ENCODE data around the gene SLIT3.

The SLIT3 gene

DNA sequence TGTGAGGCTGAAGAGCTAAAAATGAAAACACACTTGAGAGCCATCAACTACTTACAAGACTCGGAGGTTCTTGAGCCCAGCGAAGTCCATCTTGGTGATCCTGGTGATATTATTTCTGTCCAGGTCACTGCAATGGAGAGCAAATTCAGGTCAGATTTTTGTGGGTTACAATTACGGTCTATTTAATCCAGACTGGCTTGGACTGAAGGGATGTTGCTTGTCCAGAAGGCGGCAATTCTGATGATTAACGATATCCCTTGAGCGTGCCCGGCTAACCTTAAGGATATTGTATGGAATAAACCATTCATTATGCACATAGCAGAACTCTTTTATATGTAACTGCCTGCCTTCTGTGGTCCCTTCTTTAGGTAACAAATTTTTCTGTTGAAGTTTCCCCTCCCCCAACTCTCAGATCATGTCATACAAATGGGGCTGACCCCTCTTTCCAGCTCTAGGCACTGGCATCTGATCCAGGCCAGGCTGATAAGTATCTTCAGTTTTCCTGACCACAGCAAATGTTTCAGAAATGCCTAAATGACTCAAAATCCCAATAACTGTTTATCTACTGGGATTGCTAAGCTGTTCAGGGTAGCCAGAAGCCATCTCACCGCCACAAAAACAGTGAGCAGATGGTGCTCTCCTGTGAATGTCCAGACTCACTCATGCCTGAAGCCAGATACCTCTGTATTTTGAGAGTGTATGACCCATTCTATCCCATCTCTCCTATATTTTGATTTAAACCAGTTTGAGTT is 49.4 kb downstream of the SLIT3 start:
- Mint-ChIP-seq H3K4me3 (no peak overlapping the region), H3K4me1 (peaks cover 17% of the 10 kb centered on the region), H3K27ac (peak overlapping the region in 1 of 3 experiments; percentile 45), H3K9me3 (no peaks in the 10 kb centered on the region), H3K36me3 (ENCODE audit: low read depth) (peaks cover 32% of the 10 kb centered on the region), H3K27me3 (ENCODE audit: low read depth) (no peaks in the 10 kb centered on the region)
- TF ChIP-seq, protein P1, sequence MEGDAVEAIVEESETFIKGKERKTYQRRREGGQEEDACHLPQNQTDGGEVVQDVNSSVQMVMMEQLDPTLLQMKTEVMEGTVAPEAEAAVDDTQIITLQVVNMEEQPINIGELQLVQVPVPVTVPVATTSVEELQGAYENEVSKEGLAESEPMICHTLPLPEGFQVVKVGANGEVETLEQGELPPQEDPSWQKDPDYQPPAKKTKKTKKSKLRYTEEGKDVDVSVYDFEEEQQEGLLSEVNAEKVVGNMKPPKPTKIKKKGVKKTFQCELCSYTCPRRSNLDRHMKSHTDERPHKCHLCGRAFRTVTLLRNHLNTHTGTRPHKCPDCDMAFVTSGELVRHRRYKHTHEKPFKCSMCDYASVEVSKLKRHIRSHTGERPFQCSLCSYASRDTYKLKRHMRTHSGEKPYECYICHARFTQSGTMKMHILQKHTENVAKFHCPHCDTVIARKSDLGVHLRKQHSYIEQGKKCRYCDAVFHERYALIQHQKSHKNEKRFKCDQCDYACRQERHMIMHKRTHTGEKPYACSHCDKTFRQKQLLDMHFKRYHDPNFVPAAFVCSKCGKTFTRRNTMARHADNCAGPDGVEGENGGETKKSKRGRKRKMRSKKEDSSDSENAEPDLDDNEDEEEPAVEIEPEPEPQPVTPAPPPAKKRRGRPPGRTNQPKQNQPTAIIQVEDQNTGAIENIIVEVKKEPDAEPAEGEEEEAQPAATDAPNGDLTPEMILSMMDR (IDR thresholded peaks at IDR 0.05; ENCODE audit: unreplicated experiment in 3 of 3): no peak

DNA sequence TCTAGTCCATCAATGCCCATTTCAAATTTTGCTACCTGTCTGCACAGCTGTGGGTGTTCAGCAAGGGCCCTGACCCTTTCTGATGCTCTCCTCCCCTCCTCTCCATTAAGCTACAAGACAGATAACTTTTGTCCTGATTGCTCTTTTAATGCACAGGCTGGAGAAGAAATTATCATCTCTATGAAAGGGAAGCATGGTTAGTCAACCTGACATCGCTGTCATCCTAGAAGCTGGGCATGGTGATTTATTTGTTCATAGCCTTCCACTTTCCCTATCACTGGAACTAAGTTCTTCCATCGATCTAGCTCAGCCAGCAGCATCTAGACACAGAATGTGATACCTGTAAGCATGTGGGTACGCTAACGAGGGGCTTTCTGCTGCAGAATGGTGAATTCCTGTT is 50.1 kb downstream of the SLIT3 start:
- Mint-ChIP-seq H3K27me3 (ENCODE audit: low read depth) (no peaks in the 10 kb centered on the region), H3K4me3 (no peak overlapping the region), H3K36me3 (ENCODE audit: low read depth) (peaks cover 36% of the 10 kb centered on the region), H3K9me3 (no peaks in the 10 kb centered on the region), H3K4me1 (peaks cover 17% of the 10 kb centered on the region), H3K27ac (peak overlapping the region in 1 of 3 experiments; percentile 45)
- TF ChIP-seq, protein P1 (IDR thresholded peaks at IDR 0.05; ENCODE audit: unreplicated experiment in 3 of 3): no peak

GRCh38 chr5:169248996-169249395 is 51.9 kb downstream of the SLIT3 start:
- Mint-ChIP-seq H3K36me3 (ENCODE audit: low read depth) (peaks cover 47% of the 10 kb centered on the region), H3K27me3 (ENCODE audit: low read depth) (no peaks in the 10 kb centered on the region), H3K9me3 (no peaks in the 10 kb centered on the region), H3K4me1 (peaks cover 17% of the 10 kb centered on the region), H3K4me3 (no peak overlapping the region), H3K27ac (peak overlapping the region in 2 of 3 experiments; percentile 15 to 64)
- TF ChIP-seq, protein P1 (IDR thresholded peaks at IDR 0.05; ENCODE audit: unreplicated experiment in 3 of 3): no peak

DNA sequence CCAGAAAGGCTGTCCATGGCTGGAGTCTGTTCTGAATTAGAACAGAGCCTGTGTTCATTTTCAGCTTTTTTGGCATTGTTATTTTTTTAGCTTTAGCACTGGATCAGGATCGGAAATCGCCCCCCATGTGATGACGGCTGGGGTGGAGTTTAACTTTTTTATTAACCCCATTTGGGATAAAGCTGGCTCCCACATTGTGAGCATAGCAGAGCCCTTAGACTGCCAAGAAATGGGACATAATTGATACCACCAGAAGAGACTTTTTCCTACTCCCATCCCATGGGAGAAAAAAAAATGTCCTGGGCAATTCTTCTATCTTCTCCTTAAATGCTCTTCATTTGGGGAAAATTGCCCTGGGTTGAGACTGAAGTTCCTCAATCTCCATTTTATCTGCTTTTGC is 52.4 kb downstream of the SLIT3 start:
- H3K27me3 Mint-ChIP-seq (ENCODE audit: low read depth): no peaks in the 10 kb centered on the region
- H3K27ac Mint-ChIP-seq: no peak overlapping the region
- TF ChIP-seq, protein P1 (IDR thresholded peaks at IDR 0.05; ENCODE audit: unreplicated experiment in 3 of 3): no peak
- H3K4me1 Mint-ChIP-seq: peaks cover 17% of the 10 kb centered on the region
- H3K36me3 Mint-ChIP-seq (ENCODE audit: low read depth): peaks cover 48% of the 10 kb centered on the region
- no peak overlapping the region for H3K4me3 Mint-ChIP-seq
- no peaks in the 10 kb centered on the region for H3K9me3 Mint-ChIP-seq

GRCh38 chr5:169244812-169245211 is 56.1 kb downstream of the SLIT3 start:
- Mint-ChIP-seq H3K27me3 (ENCODE audit: low read depth) (no peaks in the 10 kb centered on the region), H3K4me3 (no peak overlapping the region), H3K4me1 (peaks cover 10% of the 10 kb centered on the region), H3K27ac (no peak overlapping the region), H3K9me3 (peaks cover 13% of the 10 kb centered on the region), H3K36me3 (ENCODE audit: low read depth) (peaks cover 67% of the 10 kb centered on the region)
- TF ChIP-seq, protein P1 (IDR thresholded peaks at IDR 0.05; ENCODE audit: unreplicated experiment in 3 of 3): no peak

All from nephron (organoid).